HEK293T (cell line): ENCODE data around the gene RXRG.

ENCODE experiments used
- ARNT ChIP-seq: fragments of 450-650 bp; IDR thresholded peaks from 2 replicates; pipeline ENCODE4 v1.6.1; 2017; ENCODE audit warnings: mild to moderate bottlenecking
- BHLHE40 ChIP-seq: fragments of 450-650 bp; IDR thresholded peaks from 2 replicates; pipeline ENCODE4 v1.6.1; 2016; ENCODE audit warnings: mild to moderate bottlenecking, moderate library complexity, borderline replicate concordance
- CTBP1 ChIP-seq: fragments of 450-650 bp; IDR thresholded peaks from 2 replicates; pipeline ENCODE4 v1.6.1; 2016; ENCODE audit warnings: borderline replicate concordance
- FOXK2 ChIP-seq: fragments of 450-650 bp; IDR thresholded peaks from 2 replicates; pipeline ENCODE4 v1.6.1; 2016; ENCODE audit warnings: mild to moderate bottlenecking
- FOXM1 ChIP-seq: fragments of 450-650 bp; IDR thresholded peaks from 2 replicates; pipeline ENCODE4 v1.6.1; 2017; ENCODE audit warnings: mild to moderate bottlenecking, borderline replicate concordance
- L3MBTL2 ChIP-seq: fragments of 450-650 bp; conservative IDR thresholded peaks from 2 replicates; pipeline ENCODE4 v1.6.1; 2016; ENCODE audit warnings: mild to moderate bottlenecking
- LEF1 ChIP-seq: fragments of 450-650 bp; IDR thresholded peaks from 2 replicates; pipeline ENCODE4 v1.6.1; 2017; ENCODE audit warnings: mild to moderate bottlenecking, borderline replicate concordance
- NFRKB ChIP-seq: fragments of 450-650 bp; IDR thresholded peaks from 2 replicates; pipeline ENCODE4 v1.6.1; 2016; ENCODE audit warnings: mild to moderate bottlenecking, moderate library complexity
- SP1 ChIP-seq: fragments of 450-650 bp; IDR thresholded peaks from 2 replicates; pipeline ENCODE4 v1.6.1; 2017
- ZNF384 ChIP-seq: fragments of 450-650 bp; IDR thresholded peaks from 2 replicates; pipeline ENCODE4 v1.6.1; 2016

DNA sequence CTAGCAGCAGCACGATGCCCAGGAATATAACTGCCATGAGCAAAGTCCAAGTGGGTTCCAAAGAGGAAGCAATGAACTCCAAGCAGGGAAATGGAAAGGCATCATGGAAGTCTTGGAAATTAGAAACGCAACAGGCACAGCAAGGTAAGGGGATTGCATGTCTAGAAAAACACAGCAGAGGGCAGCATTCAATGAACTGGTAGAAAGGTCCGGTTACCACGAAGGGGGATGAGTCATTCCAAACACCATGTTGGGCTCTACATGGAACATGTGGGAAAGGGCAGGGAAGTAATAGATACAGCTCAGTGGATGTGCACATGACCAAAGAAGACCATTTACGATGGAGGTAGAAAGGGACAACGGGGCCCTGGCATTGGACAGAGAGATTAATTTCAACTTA is 36.4 kb downstream of the RXRG start:
- TF ChIP-seq SP1 (no peak), FOXM1 (no peak), NFRKB (no peak), BHLHE40 (no peak), ZNF384 (no peak), CTBP1 (no peak), FOXK2 (no peak), LEF1 (no peak), L3MBTL2 (no peak), ARNT (no peak)
